PFSK-1 (cell line): ENCODE data around the gene MUL1.

ENCODE experiments used
- POLR2AphosphoS5 ChIP-seq: IDR thresholded peaks from 2 replicates; pipeline ENCODE4 v1.6.1; 2012; ENCODE audit warnings: low read depth, mild to moderate bottlenecking, control low read depth, low read length, moderate library complexity
- TAF1 ChIP-seq: IDR thresholded peaks from 2 replicates; pipeline ENCODE4 v1.6.1; 2012; ENCODE audit warnings: low read length, control low read depth, borderline replicate concordance; ENCODE audit not compliant: insufficient read depth

DNA sequence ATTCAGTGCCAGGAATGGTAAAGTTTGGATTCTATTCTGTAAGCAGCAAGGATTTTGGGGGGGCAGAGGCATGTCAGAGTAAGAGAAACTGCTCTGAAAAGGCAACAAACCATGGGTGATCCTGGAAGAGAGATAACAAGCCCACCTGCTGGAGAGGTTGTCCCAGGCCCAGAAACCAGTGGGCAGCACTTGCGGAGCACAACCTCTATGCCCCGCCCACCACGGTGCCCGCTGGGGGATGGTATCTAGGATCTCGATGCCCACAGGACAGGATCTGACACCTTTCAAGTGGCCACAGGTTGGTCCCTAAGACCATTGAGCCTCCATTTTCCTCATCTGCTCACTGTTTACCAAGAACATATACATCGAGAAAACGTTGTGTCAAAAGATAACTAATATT is 20.3 kb upstream of the MUL1 start:
- TF ChIP-seq TAF1, result no peak
- TF ChIP-seq POLR2AphosphoS5, result no peak
